Measurements from ENCODE around the gene TCF20.

Gene TCF20

GRCh38 chr22:42282252-42282942 lies 11.9 kb upstream of the TCF20 start:
- DNase-seq, result no peak

- no peak for DNase-seq
Observed at GRCh38 chr22:42281706-42282251, 11.3 kb upstream of the TCF20 start.

- no peak for DNase-seq
Observed at GRCh38 chr22:42281284-42281683, 10.8 kb upstream of the TCF20 start.

GRCh38 chr22:42280836-42281235 lies 10.4 kb upstream of the TCF20 start:
- DNase-seq, result no peak

GRCh38 chr22:42280140-42280539 lies 9.7 kb upstream of the TCF20 start:
- DNase-seq, result no peak

- no peak for DNase-seq
Observed at GRCh38 chr22:42279425-42280020, 9.1 kb upstream of the TCF20 start.

GRCh38 chr22:42277988-42278776 lies 7.7 kb upstream of the TCF20 start:
- DNase-seq, result peak in 1 of 6 experiments; percentile 13

- DNase-seq, result no peak
Observed at GRCh38 chr22:42277232-42277753, 6.8 kb upstream of the TCF20 start.

GRCh38 chr22:42275970-42276369 lies 5.5 kb upstream of the TCF20 start:
- no peak for DNase-seq

GRCh38 chr22:42275176-42275575 lies 4.7 kb upstream of the TCF20 start:
- DNase-seq, result no peak

GRCh38 chr22:42273855-42274451 lies 3.5 kb upstream of the TCF20 start:
- no peak for DNase-seq

GRCh38 chr22:42272431-42272999 lies 2.1 kb upstream of the TCF20 start:
- no peak for DNase-seq

- DNase-seq, result no peak
Observed at GRCh38 chr22:42271906-42272305, 1.5 kb upstream of the TCF20 start.

GRCh38 chr22:42271191-42271813 lies 849 bp upstream of the TCF20 start:
- no peak for DNase-seq

GRCh38 chr22:42270176-42270509 lies 310 bp downstream of the TCF20 start:
- DNase-seq, result peak in 5 of 6 experiments; percentile 47 to 74 (median 66)

- peak; percentile 46 to 69 (median 58) for DNase-seq
Observed at GRCh38 chr22:42269432-42270175, 849 bp downstream of the TCF20 start.

- DNase-seq, result no peak
Observed at GRCh38 chr22:42268852-42269410, 1.5 kb downstream of the TCF20 start.

- DNase-seq, result no peak
Observed at GRCh38 chr22:42265321-42265720, 5.1 kb downstream of the TCF20 start.

- DNase-seq, result no peak
Observed at GRCh38 chr22:42263944-42264343, 6.5 kb downstream of the TCF20 start.

GRCh38 chr22:42262964-42263363 lies 7.5 kb downstream of the TCF20 start:
- peak in 2 of 6 experiments; percentile 6 to 22 for DNase-seq

- DNase-seq, result no peak
Observed at GRCh38 chr22:42261296-42261695, 9.2 kb downstream of the TCF20 start.
